ENCODE measurements around the gene NTRK2.

GRCh38 chr9:84697509-84698114, 28.1 kb downstream of the NTRK2 start:
- peak; percentile 83 for TF ChIP-seq CTCF (IDR thresholded peaks at IDR 0.05)
- TF ChIP-seq ZFX (IDR thresholded peaks at IDR 0.05; ENCODE audit: borderline replicate concordance), result no peak

All from 22Rv1 (cell line).